GM19328 (cell line): ENCODE measurements around the gene LRRC4C.

Experiments used
- ATAC-seq: cut with Tn5 transposase; IDR thresholded peaks from one replicate; pipeline ENCODE4 v1.9.1; 2021; ENCODE audit warnings: mild to moderate bottlenecking, moderate library complexity; ENCODE audit not compliant: unreplicated experiment

Gene LRRC4C

GRCh38 chr11:40274017-40274416, 1185.4 kb downstream of the LRRC4C start:
- no peak for ATAC-seq

- ATAC-seq = no peak
Measured at GRCh38 chr11:40273192-40273732, 1186.2 kb downstream of the LRRC4C start.

- no peak for ATAC-seq
Measured at GRCh38 chr11:40271361-40271760, 1188.1 kb downstream of the LRRC4C start.

GRCh38 chr11:40269865-40270264, 1189.6 kb downstream of the LRRC4C start:
- ATAC-seq = no peak

GRCh38 chr11:40268551-40268950, 1190.9 kb downstream of the LRRC4C start:
- ATAC-seq = no peak

GRCh38 chr11:40255457-40255856, 1204.0 kb downstream of the LRRC4C start:
- no peak for ATAC-seq

- no peak for ATAC-seq
Measured at GRCh38 chr11:40253166-40253565, 1206.3 kb downstream of the LRRC4C start.

GRCh38 chr11:40252236-40252635, 1207.2 kb downstream of the LRRC4C start:
- no peak for ATAC-seq

- ATAC-seq = no peak
Measured at GRCh38 chr11:40246983-40247382, 1212.5 kb downstream of the LRRC4C start.

GRCh38 chr11:40241524-40242051, 1217.9 kb downstream of the LRRC4C start:
- peak; percentile 97 for ATAC-seq

GRCh38 chr11:40240284-40240683, 1219.2 kb downstream of the LRRC4C start:
- no peak for ATAC-seq

- ATAC-seq = no peak
Measured at GRCh38 chr11:40236526-40236925, 1222.9 kb downstream of the LRRC4C start.

GRCh38 chr11:40235841-40236240, 1223.6 kb downstream of the LRRC4C start:
- ATAC-seq = no peak

GRCh38 chr11:40230821-40231220, 1228.6 kb downstream of the LRRC4C start:
- ATAC-seq = no peak

GRCh38 chr11:40228662-40229061, 1230.8 kb downstream of the LRRC4C start:
- no peak for ATAC-seq

GRCh38 chr11:40227730-40228129, 1231.7 kb downstream of the LRRC4C start:
- ATAC-seq = peak; percentile 63

- ATAC-seq = no peak
Measured at GRCh38 chr11:40226654-40227053, 1232.8 kb downstream of the LRRC4C start.

GRCh38 chr11:40223596-40224330, 1235.7 kb downstream of the LRRC4C start:
- no peak for ATAC-seq

- ATAC-seq = no peak
Measured at GRCh38 chr11:40219401-40219800, 1240.1 kb downstream of the LRRC4C start.

GRCh38 chr11:40215556-40215955, 1243.9 kb downstream of the LRRC4C start:
- no peak for ATAC-seq

GRCh38 chr11:40207416-40207815, 1252.0 kb downstream of the LRRC4C start:
- ATAC-seq = no peak

GRCh38 chr11:40204228-40204627, 1255.2 kb downstream of the LRRC4C start:
- ATAC-seq = no peak
